ENCODE measurements around the gene APH1A.

- TF ChIP-seq ZNF41 (CRISPR knock-in tag; conservative IDR thresholded peaks at IDR 0.05), result no peak
- no peak for TF ChIP-seq CTCF (IDR thresholded peaks at IDR 0.05 in 2 of 3, conservative IDR thresholded peaks at IDR 0.05 in 1 of 3; ENCODE audit: insufficient read depth in 2 of 3, low read depth in 1 of 3, low read length in 3 of 3)
- TF ChIP-seq ZNF740 (CRISPR knock-in tag; IDR thresholded peaks at IDR 0.05), result no peak
- TF ChIP-seq ZNF740 (tag; IDR thresholded peaks at IDR 0.05), result no peak
- no peak for TF ChIP-seq RAD21 (CRISPR knock-in tag; conservative IDR thresholded peaks at IDR 0.05 in 1 of 2, IDR thresholded peaks at IDR 0.05 in 1 of 2)
- TF ChIP-seq MAFG (tag; conservative IDR thresholded peaks at IDR 0.05), result no peak
- TF ChIP-seq POLR2G (IDR thresholded peaks at IDR 0.05; ENCODE audit: low read depth, low read length), result no peak
- TF ChIP-seq RBM25 (IDR thresholded peaks at IDR 0.05; ENCODE audit: low read depth, low read length, severe bottlenecking), result no peak
- TF ChIP-seq MLX (CRISPR knock-in tag; conservative IDR thresholded peaks at IDR 0.05), result no peak
- TF ChIP-seq PREB (CRISPR knock-in tag; IDR thresholded peaks at IDR 0.05), result no peak
- TF ChIP-seq KAT8 (IDR thresholded peaks at IDR 0.05; ENCODE audit: low read depth), result no peak
- no peak for TF ChIP-seq EZH2 (IDR thresholded peaks at IDR 0.05; ENCODE audit: borderline replicate concordance, low read depth, low read length)
- TF ChIP-seq BRF2 (IDR thresholded peaks at IDR 0.05; ENCODE audit: borderline replicate concordance, insufficient read depth, insufficient read length), result no peak
- TF ChIP-seq EP300 (IDR thresholded peaks at IDR 0.05; ENCODE audit: low read length), result no peak
Observed at GRCh38 chr1:150257624-150258585, 10.9 kb downstream of the APH1A start, which contains the start of gene CA14.

Measured in K562 (cell line).